ENCODE measurements around the gene SAMD1. TPM values are rescaled to one million over a fixed set of nuclear protein-coding genes. Genes with fewer than 3 reads are reported as not detected.

SAMD1 gene
- total and polyA plus RNA-seq, 9 of the 15 experiments (the other 6 are each of a cell fraction or from before 2014, with no cell fraction given): 2.9 to 96.0 (median 43.5) TPM

GRCh38 chr19:14139944-14140343 lies 49.4 kb upstream of the SAMD1 start (continued):
- TF ChIP-seq, protein P1, sequence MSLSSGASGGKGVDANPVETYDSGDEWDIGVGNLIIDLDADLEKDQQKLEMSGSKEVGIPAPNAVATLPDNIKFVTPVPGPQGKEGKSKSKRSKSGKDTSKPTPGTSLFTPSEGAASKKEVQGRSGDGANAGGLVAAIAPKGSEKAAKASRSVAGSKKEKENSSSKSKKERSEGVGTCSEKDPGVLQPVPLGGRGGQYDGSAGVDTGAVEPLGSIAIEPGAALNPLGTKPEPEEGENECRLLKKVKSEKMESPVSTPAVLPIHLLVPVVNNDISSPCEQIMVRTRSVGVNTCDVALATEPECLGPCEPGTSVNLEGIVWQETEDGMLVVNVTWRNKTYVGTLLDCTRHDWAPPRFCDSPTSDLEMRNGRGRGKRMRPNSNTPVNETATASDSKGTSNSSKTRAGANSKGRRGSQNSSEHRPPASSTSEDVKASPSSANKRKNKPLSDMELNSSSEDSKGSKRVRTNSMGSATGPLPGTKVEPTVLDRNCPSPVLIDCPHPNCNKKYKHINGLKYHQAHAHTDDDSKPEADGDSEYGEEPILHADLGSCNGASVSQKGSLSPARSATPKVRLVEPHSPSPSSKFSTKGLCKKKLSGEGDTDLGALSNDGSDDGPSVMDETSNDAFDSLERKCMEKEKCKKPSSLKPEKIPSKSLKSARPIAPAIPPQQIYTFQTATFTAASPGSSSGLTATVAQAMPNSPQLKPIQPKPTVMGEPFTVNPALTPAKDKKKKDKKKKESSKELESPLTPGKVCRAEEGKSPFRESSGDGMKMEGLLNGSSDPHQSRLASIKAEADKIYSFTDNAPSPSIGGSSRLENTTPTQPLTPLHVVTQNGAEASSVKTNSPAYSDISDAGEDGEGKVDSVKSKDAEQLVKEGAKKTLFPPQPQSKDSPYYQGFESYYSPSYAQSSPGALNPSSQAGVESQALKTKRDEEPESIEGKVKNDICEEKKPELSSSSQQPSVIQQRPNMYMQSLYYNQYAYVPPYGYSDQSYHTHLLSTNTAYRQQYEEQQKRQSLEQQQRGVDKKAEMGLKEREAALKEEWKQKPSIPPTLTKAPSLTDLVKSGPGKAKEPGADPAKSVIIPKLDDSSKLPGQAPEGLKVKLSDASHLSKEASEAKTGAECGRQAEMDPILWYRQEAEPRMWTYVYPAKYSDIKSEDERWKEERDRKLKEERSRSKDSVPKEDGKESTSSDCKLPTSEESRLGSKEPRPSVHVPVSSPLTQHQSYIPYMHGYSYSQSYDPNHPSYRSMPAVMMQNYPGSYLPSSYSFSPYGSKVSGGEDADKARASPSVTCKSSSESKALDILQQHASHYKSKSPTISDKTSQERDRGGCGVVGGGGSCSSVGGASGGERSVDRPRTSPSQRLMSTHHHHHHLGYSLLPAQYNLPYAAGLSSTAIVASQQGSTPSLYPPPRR (CRISPR knock-in tag; IDR thresholded peaks at IDR 0.05; ENCODE audit: borderline replicate concordance): no peak
- TF ChIP-seq E2F3 (CRISPR knock-in tag; IDR thresholded peaks at IDR 0.05): no peak
- no peak for TF ChIP-seq ZEB2 (IDR thresholded peaks at IDR 0.05)
- TF ChIP-seq PKNOX1 (IDR thresholded peaks at IDR 0.05): no peak
- 0 out of 2 replicates have a peak, but pooled peaks have one; percentile 45 for TF ChIP-seq NBN (IDR thresholded peaks at IDR 0.05; ENCODE audit: low read depth)
- peak; percentile 64 for TF ChIP-seq CBFA2T3 (IDR thresholded peaks at IDR 0.05)
- no peak for TF ChIP-seq ZNF384 (IDR thresholded peaks at IDR 0.05; ENCODE audit: low read depth, low read length)
- TF ChIP-seq TCF7L2 (IDR thresholded peaks at IDR 0.05; ENCODE audit: low read depth, low read length): no peak
- TF ChIP-seq, protein P2, sequence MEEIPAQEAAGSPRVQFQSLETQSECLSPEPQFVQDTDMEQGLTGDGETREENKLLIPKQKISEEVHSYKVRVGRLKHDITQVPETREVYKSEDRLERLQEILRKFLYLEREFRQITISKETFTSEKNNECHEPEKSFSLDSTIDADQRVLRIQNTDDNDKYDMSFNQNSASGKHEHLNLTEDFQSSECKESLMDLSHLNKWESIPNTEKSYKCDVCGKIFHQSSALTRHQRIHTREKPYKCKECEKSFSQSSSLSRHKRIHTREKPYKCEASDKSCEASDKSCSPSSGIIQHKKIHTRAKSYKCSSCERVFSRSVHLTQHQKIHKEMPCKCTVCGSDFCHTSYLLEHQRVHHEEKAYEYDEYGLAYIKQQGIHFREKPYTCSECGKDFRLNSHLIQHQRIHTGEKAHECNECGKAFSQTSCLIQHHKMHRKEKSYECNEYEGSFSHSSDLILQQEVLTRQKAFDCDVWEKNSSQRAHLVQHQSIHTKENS (CRISPR knock-in tag; IDR thresholded peaks at IDR 0.05): no peak
- TF ChIP-seq, protein P3, sequence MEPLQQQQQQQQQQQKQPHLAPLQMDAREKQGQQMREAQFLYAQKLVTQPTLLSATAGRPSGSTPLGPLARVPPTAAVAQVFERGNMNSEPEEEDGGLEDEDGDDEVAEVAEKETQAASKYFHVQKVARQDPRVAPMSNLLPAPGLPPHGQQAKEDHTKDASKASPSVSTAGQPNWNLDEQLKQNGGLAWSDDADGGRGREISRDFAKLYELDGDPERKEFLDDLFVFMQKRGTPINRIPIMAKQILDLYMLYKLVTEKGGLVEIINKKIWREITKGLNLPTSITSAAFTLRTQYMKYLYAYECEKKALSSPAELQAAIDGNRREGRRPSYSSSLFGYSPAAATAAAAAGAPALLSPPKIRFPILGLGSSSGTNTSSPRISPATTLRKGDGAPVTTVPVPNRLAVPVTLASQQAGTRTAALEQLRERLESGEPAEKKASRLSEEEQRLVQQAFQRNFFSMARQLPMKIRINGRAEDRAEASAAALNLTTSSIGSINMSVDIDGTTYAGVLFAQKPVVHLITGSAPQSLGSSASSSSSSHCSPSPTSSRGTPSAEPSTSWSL (CRISPR knock-in tag; IDR thresholded peaks at IDR 0.05; ENCODE audit: borderline replicate concordance): no peak
- TF ChIP-seq, protein P4, sequence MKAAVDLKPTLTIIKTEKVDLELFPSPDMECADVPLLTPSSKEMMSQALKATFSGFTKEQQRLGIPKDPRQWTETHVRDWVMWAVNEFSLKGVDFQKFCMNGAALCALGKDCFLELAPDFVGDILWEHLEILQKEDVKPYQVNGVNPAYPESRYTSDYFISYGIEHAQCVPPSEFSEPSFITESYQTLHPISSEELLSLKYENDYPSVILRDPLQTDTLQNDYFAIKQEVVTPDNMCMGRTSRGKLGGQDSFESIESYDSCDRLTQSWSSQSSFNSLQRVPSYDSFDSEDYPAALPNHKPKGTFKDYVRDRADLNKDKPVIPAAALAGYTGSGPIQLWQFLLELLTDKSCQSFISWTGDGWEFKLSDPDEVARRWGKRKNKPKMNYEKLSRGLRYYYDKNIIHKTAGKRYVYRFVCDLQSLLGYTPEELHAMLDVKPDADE (conservative IDR thresholded peaks at IDR 0.05; ENCODE audit: control insufficient read depth, low read depth, low read length): no peak
- TF ChIP-seq CBX2 (IDR thresholded peaks at IDR 0.05; ENCODE audit: insufficient read depth, low read length, poor library complexity, severe bottlenecking): no peak
- no peak for TF ChIP-seq CREM (IDR thresholded peaks at IDR 0.05; ENCODE audit: low read depth)
- TF ChIP-seq, protein P5, sequence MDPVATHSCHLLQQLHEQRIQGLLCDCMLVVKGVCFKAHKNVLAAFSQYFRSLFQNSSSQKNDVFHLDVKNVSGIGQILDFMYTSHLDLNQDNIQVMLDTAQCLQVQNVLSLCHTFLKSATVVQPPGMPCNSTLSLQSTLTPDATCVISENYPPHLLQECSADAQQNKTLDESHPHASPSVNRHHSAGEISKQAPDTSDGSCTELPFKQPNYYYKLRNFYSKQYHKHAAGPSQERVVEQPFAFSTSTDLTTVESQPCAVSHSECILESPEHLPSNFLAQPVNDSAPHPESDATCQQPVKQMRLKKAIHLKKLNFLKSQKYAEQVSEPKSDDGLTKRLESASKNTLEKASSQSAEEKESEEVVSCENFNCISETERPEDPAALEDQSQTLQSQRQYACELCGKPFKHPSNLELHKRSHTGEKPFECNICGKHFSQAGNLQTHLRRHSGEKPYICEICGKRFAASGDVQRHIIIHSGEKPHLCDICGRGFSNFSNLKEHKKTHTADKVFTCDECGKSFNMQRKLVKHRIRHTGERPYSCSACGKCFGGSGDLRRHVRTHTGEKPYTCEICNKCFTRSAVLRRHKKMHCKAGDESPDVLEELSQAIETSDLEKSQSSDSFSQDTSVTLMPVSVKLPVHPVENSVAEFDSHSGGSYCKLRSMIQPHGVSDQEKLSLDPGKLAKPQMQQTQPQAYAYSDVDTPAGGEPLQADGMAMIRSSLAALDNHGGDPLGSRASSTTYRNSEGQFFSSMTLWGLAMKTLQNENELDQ (CRISPR knock-in tag; IDR thresholded peaks at IDR 0.05; ENCODE audit: borderline replicate concordance): no peak
- TF ChIP-seq HOXB6 (CRISPR knock-in tag; IDR thresholded peaks at IDR 0.05; ENCODE audit: borderline replicate concordance): no peak
- no peak for TF ChIP-seq ZNF174 (CRISPR knock-in tag; IDR thresholded peaks at IDR 0.05)
- TF ChIP-seq GTF2A2 (tag; IDR thresholded peaks at IDR 0.05): no peak
